ENCODE results near the gene INO80C.
"Not testable (repeated sequence)": the region's sequence is repeated elsewhere in the genome, so short reads cannot be mapped to it uniquely, and the experiment has no call there.

Gene INO80C

DNA sequence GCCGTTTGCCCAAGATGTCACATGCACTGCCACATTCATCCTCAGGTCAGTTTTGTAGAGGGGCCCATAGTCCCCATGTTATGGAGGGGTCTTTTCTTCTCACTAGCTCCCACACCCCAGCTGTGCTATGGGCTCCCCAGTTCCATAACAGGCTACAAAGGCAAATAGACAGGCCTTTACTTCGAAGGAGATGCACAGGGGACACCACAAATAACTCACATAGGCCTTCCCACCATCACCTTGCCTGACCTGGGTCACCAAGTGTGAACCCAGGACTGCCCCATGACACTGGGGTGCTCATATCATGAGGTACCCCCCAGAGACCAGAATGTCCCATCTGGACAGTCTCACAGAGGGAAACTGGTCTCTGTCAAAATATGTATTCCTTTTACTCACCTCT lies 15.0 kb upstream of the INO80C start:
- DNase-seq, result no peak

DNA sequence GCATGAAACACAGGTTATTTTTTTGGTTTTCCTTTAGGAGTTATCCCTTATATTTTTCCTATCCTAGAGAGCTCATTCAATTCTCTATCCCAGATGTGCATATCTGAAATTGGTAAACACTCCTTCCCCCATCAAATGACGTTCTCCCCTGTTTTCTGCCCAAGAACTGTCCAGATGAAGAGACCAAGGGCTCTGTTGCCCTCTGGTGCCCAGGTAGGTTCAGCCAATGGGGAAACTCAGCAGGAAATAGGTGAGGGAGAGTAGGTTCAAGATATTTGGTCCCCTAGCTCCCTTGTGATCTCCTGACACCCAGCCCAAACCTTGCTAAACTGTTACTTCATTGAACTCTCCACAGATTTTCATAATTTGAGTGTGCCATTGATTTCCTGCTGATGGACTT lies 14.1 kb upstream of the INO80C start:
- no peak for DNase-seq

DNA sequence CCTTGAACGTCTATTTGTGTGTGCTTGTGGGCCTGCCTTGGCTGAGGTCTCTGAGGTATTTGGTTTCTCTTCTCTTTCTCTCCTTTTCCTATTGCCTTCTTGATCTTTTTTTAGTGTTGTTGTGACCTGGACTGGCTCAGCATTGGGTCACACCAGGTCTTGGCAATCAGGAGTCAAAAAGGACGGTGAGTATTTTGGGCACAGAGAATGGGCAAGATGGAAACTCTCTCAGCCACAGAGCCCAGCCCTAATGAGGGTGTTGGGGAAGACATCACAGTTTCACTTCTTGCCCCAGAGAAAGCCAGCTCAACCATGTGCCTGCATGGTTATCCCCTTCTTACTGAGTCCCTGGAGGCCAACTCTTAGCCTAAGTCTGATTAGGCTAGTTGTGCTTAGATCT lies 13.7 kb upstream of the INO80C start:
- DNase-seq, result no peak

DNA sequence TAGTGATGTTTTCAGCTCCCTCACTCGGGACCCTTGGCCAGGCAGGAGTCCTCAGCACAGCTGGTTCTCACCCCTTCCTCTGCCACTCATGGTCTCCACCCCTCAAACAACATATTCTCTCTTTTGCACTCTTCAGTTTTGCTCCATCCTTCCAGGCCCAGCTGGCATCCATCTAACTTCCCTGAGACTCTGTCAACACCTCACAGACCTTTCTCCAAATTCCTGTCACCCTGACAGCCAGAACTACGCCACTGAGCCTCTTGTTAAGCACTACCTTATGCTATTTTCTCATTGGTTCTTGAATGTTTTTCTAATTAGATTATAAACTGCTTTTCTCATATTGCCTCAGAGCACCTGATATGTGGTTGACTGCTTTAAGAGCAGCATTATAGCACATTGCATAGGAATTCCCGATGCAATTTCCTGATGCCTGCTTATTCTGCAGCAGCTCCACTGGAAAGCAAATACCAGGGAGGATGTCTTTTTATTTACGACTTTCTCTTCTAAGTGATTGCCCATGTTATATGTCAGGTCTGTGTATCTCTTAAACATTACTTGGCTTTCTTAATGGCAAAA lies 12.4 kb upstream of the INO80C start:
- DNase-seq, result no peak

DNA sequence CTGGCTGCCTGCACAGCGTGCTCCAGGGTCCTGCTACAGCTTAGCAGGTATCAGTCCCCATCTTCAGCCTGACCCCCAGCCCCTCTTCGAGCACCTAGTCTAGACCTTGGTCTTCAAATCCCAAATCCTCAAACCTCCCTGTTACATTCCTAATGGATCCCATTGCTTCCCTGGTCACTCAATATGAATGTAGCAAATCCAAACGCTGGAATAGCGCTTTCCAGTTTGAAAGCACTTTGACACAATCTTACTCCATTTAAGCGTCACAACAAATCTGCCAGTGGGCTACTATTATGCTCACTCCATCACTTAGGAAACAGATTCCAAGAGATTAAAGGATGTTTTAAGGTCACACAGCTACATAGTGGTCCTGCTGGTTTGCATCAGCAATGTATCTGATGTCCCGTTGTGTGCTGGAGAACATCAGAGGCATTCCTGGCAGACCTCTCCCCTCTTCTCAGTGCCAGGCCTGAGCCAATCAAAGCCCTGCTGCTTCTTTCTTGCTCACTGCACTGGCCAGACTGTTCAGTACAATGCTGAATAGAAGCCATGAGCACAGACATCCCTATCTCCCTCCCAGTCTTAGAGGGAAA lies 11.1 kb upstream of the INO80C start:
- DNase-seq, result no peak

DNA sequence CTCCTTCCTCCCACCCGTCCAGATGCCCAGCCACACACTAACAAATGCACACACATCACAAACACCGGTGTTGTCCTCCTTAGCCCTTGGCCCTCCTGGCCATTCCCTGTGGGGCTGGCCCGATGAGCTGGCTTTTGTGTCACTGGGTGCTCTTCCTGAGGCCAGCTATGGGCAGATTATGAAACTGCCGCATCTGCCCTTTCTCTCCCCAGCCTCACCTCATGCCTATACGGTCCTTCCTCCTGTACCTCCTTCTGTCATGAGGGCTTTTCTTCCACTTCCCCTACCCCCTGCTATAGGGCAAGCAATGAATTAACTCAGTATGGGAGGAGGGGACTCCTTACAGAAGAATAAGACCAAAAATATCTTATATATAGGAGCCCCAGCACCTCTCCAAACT lies 10.3 kb upstream of the INO80C start:
- DNase-seq, result no peak

DNA sequence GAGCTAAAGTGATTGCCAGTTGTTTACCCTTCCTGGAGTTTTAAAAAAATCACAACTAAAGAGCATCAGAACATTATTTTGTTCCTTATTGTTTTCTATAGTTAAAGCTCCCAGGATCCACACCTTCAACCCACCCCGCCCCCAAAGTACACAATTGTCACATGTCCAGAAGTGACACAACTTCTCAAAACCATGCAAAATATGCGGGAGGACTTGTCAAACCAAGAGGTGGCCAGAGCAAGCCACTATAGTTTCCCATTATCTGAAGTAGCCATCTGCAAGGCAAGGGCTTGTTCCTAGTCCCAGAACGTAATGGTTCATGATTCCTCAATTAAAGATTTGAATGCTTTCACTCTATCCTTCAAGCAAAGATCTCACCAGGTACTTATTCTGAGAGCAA lies 9.9 kb upstream of the INO80C start:
- DNase-seq, result no peak

DNA sequence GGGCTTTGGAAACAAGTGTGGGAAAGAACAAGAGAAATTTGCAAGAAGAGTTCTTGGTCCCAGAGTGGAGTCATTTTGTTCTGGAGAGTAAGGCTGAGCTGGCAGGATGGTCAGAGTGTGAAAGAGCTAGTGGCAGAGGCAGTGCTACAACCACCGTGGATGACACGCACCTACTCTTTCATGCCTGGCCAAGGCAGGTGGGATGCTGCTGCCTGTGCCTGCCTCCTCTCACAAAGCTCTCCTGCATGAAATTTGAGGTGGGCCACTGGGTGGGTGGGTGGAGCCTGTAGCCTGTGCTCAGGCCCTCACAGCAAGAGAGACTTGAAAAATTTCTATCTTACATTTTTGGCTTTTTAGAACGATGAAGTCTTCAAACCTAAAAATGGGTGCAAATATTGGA lies 9.4 kb upstream of the INO80C start:
- DNase-seq, result no peak

DNA sequence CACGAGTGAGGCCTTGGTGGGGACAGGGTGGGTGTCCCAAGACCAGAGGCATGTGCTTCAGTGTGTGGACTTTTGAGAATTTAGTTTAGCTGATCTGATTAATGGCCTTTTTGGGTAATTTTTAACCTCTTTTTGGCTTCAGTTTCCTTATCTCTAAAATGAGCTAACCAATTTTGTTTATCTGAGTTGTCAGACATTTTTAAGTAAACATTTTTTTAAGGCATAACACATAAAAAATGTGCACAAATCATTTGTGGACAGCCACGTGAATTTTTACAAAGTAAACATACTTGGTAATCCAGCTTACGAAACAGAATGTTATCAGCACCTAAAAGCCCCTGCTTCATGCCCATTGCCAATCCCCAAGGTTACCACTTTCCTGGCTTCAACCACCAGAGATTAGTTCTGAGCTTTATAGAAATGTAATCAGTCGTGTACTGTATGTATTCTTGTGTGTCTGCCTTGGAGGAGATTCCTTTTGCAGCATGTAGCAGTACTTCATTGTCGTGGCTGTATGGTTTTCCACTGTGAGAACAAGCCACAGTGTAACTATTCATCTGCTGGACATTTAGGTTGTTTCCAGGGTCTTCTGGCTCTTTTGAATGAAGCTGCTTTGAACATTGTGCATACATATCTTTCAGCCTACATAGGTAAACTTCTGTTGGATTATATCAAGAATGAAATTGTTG lies 8.4 kb upstream of the INO80C start:
- no peak for DNase-seq

DNA sequence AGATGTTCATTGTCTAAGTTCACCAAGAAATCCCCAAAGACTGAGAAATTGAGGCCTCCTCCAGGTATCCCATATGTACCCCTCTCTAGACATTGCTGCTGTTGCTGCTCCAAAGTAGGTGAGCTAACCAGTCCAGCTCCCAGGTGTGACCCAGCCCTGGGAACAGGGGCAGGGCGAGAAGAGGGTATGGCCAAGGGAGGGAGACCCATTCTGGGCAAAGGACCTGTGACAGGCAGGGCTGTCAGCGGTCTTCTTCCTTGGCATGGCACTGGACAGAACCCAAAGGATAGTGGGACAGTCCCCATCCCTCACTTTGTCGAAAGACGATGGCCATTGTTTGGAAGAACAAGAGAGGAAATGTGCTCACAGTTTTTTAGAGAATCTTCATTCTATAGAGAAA lies 7.2 kb upstream of the INO80C start:
- no peak for DNase-seq

DNA sequence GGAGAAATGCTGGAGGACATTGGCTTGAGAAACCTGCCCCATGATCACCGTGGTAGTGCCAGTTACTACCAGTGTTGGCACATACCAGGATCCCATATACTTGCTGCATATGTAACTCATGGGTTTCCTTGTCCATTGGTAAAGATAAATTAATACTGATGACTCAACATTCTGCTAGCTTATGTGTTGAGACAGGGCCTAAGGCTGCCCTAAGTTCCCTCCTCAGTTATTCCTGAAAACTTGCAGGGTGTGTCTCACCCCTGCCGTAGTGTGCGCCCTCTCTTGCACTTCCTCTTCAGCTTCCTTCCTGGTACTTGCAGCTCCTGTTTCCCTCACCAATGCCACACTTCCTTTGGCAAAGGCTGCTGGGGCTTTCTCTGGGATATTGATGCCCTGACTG lies 4.3 kb upstream of the INO80C start:
- no peak for DNase-seq

DNA sequence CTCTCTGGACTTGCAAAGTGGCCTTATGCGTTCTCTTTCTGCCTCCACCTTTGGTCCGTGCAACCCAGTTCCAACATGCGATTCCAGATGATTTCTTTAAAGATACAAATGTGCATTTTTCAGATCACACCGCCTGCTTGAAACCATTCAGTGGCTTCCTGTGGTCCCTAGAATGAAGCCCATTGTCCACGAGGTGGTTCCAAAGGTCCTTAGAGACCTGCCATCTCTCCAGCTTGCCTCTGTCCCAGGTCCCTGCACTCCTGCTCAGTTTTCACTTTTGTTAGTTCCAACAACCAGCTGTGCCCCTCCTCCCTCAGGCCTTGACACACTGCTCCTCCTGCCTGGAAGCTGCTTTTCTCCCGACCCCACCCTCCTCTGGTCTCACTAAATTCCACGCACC lies 3.6 kb upstream of the INO80C start:
- DNase-seq, result no peak

DNA sequence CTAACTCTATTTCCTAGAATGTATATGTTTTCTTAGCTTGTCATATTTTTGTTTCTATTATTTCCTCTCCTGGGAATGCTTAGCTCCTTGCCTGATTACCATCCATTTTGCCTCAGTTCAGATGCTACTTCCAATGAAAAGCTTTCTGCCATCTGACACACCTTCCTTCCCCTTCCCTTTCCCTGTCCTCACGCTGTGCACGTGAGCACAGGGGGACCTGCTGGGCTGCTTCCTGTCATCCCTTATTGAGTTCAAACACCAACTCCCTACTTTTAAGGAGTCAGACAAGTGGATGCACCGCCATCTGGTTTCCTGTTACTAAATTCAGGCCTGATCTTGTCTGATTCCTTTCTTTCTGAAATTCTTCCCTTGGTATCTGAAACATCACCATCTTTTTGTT lies 2.4 kb upstream of the INO80C start:
- no peak for DNase-seq

DNA sequence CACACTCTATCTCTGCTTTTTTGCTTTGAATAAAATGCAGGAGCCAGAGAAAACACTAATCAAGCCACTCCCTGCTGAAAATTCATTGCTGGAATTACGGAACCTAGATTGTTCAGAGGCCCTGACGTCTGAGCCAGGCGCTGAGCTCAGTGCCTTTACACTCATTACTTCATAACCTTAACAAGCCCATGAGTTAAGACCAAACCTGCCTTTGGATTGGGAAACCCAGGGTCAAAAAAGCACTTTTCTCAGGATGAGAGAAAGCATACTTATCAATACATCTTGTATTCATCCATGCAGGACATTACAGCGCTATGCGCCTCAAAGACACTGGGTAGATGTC lies 762 bp downstream of the INO80C start:
- peak; percentile 96 for DNase-seq

DNA sequence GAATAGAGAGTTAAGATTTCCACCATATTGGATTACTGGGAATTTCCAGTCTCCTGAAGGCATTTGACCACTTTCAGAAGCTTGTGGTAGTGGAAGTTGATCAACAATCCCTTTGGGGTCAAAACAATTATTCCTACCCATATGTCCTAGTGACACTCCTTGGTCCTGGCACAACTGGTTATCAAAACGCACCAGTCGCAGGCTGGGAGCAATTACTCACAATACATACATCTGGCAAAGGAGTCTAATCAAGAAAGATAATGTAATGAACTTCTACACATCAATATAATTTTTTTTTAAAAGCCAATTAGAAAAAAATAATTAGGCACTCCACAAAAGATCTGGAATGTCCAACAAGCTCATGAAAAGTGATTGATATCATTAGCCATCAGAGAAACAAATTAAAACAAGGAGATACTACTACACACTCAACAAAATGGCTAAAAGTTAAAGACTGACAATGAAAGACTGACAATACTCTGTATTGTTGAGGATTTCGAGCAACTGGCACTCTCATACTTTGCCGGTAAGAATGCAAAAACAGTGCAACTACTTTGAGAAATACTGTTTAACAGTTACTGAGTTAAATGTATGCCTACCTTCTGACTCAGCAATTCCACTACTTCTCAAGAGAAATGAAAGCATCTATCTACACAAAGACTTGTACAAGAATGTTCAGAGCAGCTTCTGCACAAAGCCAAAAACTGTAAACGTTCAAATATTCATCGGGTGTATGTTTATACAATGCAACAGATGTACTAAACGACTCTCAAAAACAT lies 2.0 kb downstream of the INO80C start:
- DNase-seq, result no peak

DNA sequence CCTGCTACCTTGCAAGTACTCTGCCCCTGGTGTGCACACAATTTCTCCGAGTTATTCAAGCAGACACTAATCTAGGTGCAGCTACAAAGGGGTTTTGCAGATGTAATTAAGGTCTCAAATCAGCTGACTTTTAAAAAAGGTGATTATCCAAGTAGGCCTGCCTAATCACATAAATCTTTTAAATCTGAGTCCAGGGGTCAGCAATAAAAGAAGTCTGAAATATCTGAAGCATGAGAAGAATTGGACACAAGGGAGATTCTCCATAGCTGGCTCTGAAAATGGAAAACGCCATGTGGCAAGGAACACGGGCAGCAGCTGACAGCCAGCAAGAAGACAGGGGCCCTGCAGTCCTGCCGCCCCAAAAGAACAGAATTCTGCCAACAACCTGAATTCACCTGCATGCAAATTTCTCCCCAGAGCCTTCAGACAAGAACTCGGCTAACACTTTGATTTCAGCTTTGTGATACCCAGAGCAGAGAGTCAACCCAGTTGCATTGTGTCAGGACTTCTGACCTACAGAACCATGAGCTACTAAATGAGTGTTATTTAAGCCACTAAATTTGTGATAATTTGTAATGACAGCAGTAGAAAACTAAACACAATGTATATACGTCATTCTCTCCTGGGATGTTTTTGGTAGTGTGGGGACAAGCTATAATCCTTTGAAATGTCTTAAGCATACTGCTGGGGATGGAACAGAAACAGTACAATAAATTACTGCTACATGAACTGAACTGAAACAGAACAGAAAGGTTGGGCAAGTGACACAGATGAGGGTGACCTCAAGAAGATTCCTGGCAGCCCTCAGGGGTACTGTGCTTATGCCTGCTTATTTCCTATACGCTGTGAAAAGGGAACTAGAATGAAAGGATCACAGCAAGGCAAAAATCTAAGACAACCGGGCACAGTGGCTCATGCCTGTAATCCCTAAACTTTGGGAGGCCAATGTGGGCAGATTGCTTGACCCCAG lies 3.2 kb downstream of the INO80C start:
- DNase-seq, result no peak

DNA sequence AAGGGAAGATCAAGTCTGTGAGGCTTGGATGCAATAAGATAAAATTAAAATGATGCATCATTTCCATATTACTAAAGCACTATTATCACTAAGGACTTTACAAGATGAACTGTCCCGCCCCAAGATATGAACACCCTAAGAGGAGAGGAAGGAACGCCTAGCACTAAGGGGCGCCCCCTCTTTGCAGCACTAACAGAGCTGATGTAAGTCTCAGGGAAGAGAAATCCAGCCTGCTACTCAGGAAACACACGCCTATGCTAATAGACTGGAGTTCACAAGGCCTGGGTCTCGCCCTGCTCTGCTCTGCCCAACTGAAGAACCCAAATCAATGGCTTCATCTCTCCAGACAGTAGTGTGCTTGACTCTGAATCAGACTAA lies 6.1 kb downstream of the INO80C start:
- no peak for DNase-seq

DNA sequence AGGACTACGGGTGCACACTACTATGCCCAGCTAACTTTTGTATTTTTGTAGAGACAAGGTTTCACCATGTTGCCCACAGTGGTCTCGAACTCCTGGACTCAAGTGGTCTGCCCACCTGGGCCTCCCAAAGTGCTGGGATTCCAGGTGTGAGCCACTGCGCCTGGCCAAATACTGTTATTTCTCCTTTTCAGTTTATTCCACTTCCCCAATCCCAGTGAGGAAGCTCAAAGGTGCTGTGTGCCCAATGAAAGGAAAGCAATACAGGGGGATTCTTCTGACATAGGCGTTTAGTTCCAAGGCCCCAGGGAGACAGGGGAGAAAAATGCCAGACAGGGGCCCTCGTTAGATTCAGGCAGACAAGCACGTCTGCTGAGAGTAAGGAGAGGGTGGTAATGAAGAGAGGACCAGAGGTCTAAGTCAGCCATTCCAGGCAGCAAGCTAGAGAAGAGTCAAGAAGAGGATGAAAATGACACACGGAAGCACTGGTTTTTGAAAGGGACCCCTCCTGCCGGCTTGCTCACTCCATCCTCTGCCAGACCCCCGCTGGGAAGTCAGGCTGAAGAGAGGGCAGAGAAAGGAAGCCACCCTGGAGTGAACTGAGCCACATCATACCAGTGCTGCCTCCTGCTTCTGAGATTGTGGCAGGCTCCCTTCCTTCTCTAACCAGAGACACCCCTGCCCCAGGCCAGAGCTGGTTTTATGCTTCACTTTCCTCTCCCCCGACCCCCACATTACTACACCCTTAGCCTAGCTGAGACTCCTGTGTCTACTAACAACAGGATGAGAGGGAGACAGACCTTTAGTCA lies 6.7 kb downstream of the INO80C start:
- no peak for DNase-seq

DNA sequence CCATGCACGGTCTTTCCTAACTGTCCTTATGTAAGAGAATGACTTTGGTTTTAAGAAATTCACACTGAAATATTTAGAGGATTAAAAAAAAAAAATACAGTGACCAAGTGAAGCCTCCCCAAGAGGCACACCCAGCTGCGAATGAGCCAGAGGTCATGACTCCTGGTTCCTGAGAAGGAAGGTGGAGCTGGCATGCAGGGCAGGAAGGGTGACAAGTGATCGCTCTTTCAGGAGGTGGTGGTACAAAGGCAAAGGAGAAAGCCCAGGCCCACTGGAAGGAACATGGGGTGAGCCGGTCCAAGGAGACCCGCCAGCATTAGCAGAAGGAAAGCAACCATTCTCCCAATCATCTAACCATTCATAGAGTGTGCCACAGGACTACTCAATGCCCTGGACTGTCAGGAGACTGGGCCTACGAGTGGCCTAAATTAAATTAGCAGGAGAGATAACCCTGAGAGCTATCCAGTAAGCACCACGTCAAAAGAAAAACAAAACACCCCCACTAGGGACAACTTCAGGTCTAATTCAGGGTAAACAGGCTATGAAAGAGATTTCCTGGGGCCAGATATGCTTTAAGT lies 7.8 kb downstream of the INO80C start:
- DNase-seq, result no peak

DNA sequence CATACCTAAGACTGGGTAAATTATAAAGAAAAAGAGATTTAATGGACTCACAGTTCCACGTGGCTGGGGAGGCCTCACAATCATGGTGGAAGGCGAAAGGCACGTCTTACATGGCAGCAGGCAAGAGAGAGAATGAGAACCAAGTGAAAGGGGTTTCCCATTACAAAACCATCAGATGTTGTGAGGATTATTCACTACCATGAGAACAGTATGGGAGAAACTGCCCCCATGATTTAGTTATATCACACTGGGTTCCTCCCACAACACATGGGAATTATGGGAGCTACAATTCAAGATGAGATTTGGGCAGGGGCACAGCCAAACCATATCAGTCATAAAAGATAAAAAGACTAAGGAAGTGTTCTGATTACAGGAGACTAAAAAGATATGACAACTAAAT lies 8.5 kb downstream of the INO80C start:
- DNase-seq, result not testable (repeated sequence)

DNA sequence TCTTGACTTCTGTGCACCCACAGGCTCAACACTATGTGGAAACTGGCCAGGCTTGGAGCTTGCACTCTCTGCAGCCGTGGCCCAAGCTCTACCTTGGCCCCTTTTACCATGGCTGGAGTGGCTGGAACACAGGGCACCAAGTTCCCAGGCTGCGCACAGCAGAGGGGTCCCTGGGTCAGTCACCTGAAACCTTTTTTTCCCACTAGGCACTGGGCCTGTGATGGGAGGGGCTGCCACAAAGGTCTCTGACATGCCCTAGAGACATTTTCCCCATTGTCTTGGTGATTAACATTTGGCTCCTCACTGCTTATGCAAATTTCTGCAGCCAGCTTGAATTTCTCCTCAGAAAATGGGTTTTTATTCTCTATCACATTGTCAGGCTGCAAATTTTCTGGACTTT lies 9.4 kb downstream of the INO80C start:
- not testable (repeated sequence) for DNase-seq

DNA sequence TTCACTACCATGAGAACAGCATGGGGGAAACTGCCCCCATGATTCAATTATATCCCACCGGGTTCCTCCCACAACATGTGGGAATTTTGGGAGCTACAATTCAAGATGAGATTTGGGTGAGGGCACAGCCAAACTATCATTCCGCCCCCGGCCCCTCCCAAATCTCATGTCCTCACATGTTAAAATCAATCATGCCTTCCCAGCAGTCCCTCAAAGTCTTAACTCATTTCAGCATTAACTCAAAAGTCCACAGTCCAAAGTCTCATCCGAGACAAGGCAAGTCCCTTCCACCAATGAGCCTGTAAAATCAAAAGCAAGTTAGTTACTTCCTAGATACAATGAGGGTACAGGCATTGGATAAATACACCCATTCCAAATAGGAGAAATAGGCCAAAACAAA lies 10.2 kb downstream of the INO80C start:
- DNase-seq, result not testable (repeated sequence)

Measured in NCI-H510A treated with DMSO at 0.1 percent for 48 hours (cell line).